ENCODE data around the gene APC2.
"Not testable (repeated sequence)": the region's sequence is repeated elsewhere in the genome, so short reads cannot be mapped to it uniquely, and the experiment has no call there.

Gene APC2

GRCh38 chr19:1467215-1467489 is 17.2 kb downstream of the APC2 start:
- DNase-seq: no peak

- peak; percentile 9 for DNase-seq
Observed at GRCh38 chr19:1467490-1468273, 17.8 kb downstream of the APC2 start.

GRCh38 chr19:1468274-1468820 is 18.4 kb downstream of the APC2 start:
- DNase-seq: no peak

- peak; percentile 71 for DNase-seq
Observed at GRCh38 chr19:1468821-1469254, 18.9 kb downstream of the APC2 start.

- DNase-seq: peak; percentile 57
Observed at GRCh38 chr19:1469255-1470054, 19.5 kb downstream of the APC2 start.

GRCh38 chr19:1470055-1470304 is 20.1 kb downstream of the APC2 start:
- DNase-seq: no peak

GRCh38 chr19:1470305-1471009 is 20.5 kb downstream of the APC2 start:
- peak; percentile 85 for DNase-seq

- peak; percentile 52 for DNase-seq
Observed at GRCh38 chr19:1471010-1471514, 21.1 kb downstream of the APC2 start.

GRCh38 chr19:1471515-1472160 is 21.7 kb downstream of the APC2 start:
- peak; percentile 40 for DNase-seq

GRCh38 chr19:1472231-1473084 is 22.5 kb downstream of the APC2 start:
- no peak for DNase-seq

- no peak for DNase-seq
Observed at GRCh38 chr19:1473085-1473851, 23.3 kb downstream of the APC2 start.

GRCh38 chr19:1474011-1474764 is 24.3 kb downstream of the APC2 start:
- DNase-seq: no peak

GRCh38 chr19:1474765-1475351 is 24.9 kb downstream of the APC2 start:
- DNase-seq: no peak

- DNase-seq: no peak
Observed at GRCh38 chr19:1475751-1476437, 26.0 kb downstream of the APC2 start.

- DNase-seq: not testable (repeated sequence)
Observed at GRCh38 chr19:1477056-1477455, 27.1 kb downstream of the APC2 start.

GRCh38 chr19:1478934-1479707 is 29.2 kb downstream of the APC2 start, which contains the start of gene C19orf25:
Gene C19orf25, minus strand, starts transcription at chr19:1479215. Its CDS starts 312 bp downstream, at chr19:1478903.
- DNase-seq: peak; percentile 96

- DNase-seq: no peak
Observed at GRCh38 chr19:1481224-1481892, 31.4 kb downstream of the APC2 start.

GRCh38 chr19:1481893-1482360 is 32.0 kb downstream of the APC2 start:
- DNase-seq: no peak

Data from stimulated activated CD4-positive, alpha-beta T cell treated with anti-CD3 and anti-CD28 coated beads, Interleukin-15, amount 100 ng/mL, for 24 hours (primary cell).